Endothelial cell of umbilical vein (primary cell): Measurements from ENCODE around the gene GPRIN2. TPM values are rescaled to one million over a fixed set of nuclear protein-coding genes. Genes with fewer than 3 reads are reported as not detected.
A peak's percentile ranks its signal among the peaks of the same experiment; 100 is the strongest.

Source experiments
- BruUV-seq: library from RNA; stranded (reverse); fragments of 400-500 nt; replicated peaks from 2 replicates; lab custom pipeline; 2021; lab: Mats Ljungman, UMichigan
- CTCF ChIA-PET: fragments of 300-600, 350-600 bp; sonication (Branson Sonifier 250); formaldehyde crosslinking; loops from one replicate; lab custom pipeline; 2021; ENCODE audit warnings: antibody characterized with exemption, inconsistent platforms; lab: Charles Lee
- POLR2A ChIA-PET: fragments of 300-600, 350-600 bp; sonication (Branson Sonifier 250); formaldehyde crosslinking; loops from one replicate; lab custom pipeline; 2021; ENCODE audit warnings: antibody characterized with exemption, inconsistent platforms; lab: Charles Lee
- DNase-seq: peaks from one replicate; pipeline ENCODE4 v3.0.0-alpha.2; 2011; ENCODE audit warnings: low read depth, low spot score
- FAIRE-seq: peaks from 2 replicates; lab custom pipeline; 2011; peaks lifted over from hg19 to GRCh38; lab: Jason Lieb, UNC
- H2AFZ ChIP-seq: 2 replicates; pipeline ENCODE4 v1.6.0; 2012; ENCODE audit warnings: low read depth, low read length, control low read depth, inconsistent platforms
- H3K27ac ChIP-seq: 2 replicates; pipeline ENCODE4 v1.5.1; 2011; ENCODE audit warnings: low read depth, mild to moderate bottlenecking, control low read depth, low read length, moderate library complexity; ENCODE audit not compliant: insufficient read depth
- H3K27me3 ChIP-seq, 2 experiments: 2 replicates each; pipeline versions ENCODE4 v1.6.0 to v1.6.1; 2011; ENCODE audit warnings: low read length in 2 of 2, mixed read lengths in 1 of 2; ENCODE audit not compliant: control insufficient read depth in 2 of 2, insufficient read depth in 2 of 2
- H3K36me3 ChIP-seq, 2 experiments: 2 replicates in 1 of 2; 3 replicates in 1 of 2; pipeline ENCODE4 v1.5.1; 2011; ENCODE audit warnings: low read length in 2 of 2, mild to moderate bottlenecking in 1 of 2, moderate library complexity in 1 of 2; ENCODE audit not compliant: control insufficient read depth in 2 of 2, insufficient read depth in 2 of 2; ENCODE audit errors: extremely low read depth in 1 of 2
- H3K4me1 ChIP-seq: 3 replicates; pipeline ENCODE4 v1.5.1; 2011; ENCODE audit warnings: mild to moderate bottlenecking, low read length; ENCODE audit not compliant: control insufficient read depth, insufficient read depth; ENCODE audit errors: extremely low read depth
- H3K4me2 ChIP-seq: 2 replicates; pipeline ENCODE4 v1.6.1; 2011; ENCODE audit warnings: low read length, control low read depth, mixed read lengths; ENCODE audit not compliant: insufficient read depth
- H3K4me3 ChIP-seq, 3 experiments: fragments of 200-600 bp in 1 of 3; sonication (generic), shearing (Covaris generic) in 1 of 3; replicated peaks in 1 of 3; 2 replicates each; pipeline ENCODE4 v1.5.1; 2011 to 2016; ENCODE audit warnings: control low read depth in 3 of 3, low read length in 3 of 3, mild to moderate bottlenecking in 2 of 3, inconsistent platforms in 1 of 3, low read depth in 1 of 3, moderate library complexity in 1 of 3; ENCODE audit not compliant: insufficient read depth in 1 of 3
- H3K79me2 ChIP-seq: 2 replicates; pipeline ENCODE4 v1.6.0; 2012; ENCODE audit warnings: low read length, inconsistent platforms; ENCODE audit not compliant: control insufficient read depth, insufficient read depth
- H3K9ac ChIP-seq: replicated peaks from 2 replicates; pipeline ENCODE3; 2011; ENCODE audit warnings: low read length, control low read depth; ENCODE audit not compliant: insufficient read depth; ENCODE audit errors: extremely low read depth
- H3K9me1 ChIP-seq: replicated peaks from 3 replicates; pipeline ENCODE4 v1.6.0; 2011; ENCODE audit warnings: mild to moderate bottlenecking, low read length; ENCODE audit not compliant: control insufficient read depth, insufficient read depth; ENCODE audit errors: extremely low read depth
- H3K9me3 ChIP-seq: replicated peaks from 2 replicates; pipeline ENCODE4 v1.5.1; 2012; ENCODE audit warnings: low read length, inconsistent platforms; ENCODE audit not compliant: control insufficient read depth, insufficient read depth
- H4K20me1 ChIP-seq: replicated peaks from 2 replicates; pipeline ENCODE3; 2011; ENCODE audit warnings: mild to moderate bottlenecking, low read length; ENCODE audit not compliant: control insufficient read depth, insufficient read depth; ENCODE audit errors: extremely low read depth
- CTCF ChIP-seq, 2 donors: IDR thresholded peaks; 1 replicate in 1 of 2; 2 replicates in 1 of 2; pipeline ENCODE4 v1.5.1; 2011; ENCODE audit warnings: low read length in 2 of 2, mild to moderate bottlenecking in 2 of 2, moderate library complexity in 2 of 2, control low read depth in 1 of 2, inconsistent platforms in 1 of 2, low read depth in 1 of 2; ENCODE audit not compliant: insufficient read depth in 1 of 2; ENCODE audit errors: extremely low read depth in 1 of 2
- EZH2 ChIP-seq: IDR thresholded peaks from 2 replicates; pipeline ENCODE4 v1.6.1; 2012; ENCODE audit warnings: borderline replicate concordance, low read depth, mild to moderate bottlenecking, moderate library complexity, low read length, inconsistent platforms; ENCODE audit not compliant: severe bottlenecking
- FOS ChIP-seq: IDR thresholded peaks from 2 replicates; pipeline ENCODE4 v1.6.1; 2011; ENCODE audit warnings: mild to moderate bottlenecking, low read length, moderate library complexity, borderline replicate concordance; ENCODE audit not compliant: insufficient read depth
- GATA2 ChIP-seq: IDR thresholded peaks from 2 replicates; pipeline ENCODE4 v1.7.0; 2011; ENCODE audit warnings: low read depth, mild to moderate bottlenecking, moderate library complexity, mixed read lengths, low read length; ENCODE audit not compliant: insufficient read length, insufficient read depth
- JUN ChIP-seq: IDR thresholded peaks from 2 replicates; pipeline ENCODE4 v1.6.1; 2011; ENCODE audit warnings: borderline replicate concordance, low read depth; ENCODE audit not compliant: insufficient read length, insufficient read depth
- MAX ChIP-seq: IDR thresholded peaks from 2 replicates; pipeline ENCODE4 v1.6.1; 2011; ENCODE audit not compliant: insufficient read depth, insufficient read length
- MYC ChIP-seq: IDR thresholded peaks from one replicate; pipeline ENCODE4 v1.6.1; 2011; ENCODE audit warnings: mild to moderate bottlenecking, low read depth, low read length
- POLR2A ChIP-seq: IDR thresholded peaks from 2 replicates; pipeline ENCODE4 v1.6.1; 2012; ENCODE audit warnings: low read depth, mild to moderate bottlenecking, control low read depth, low read length
- dilution Hi-C: fragments of 300-500 bp; cut with MboI; formaldehyde crosslinking; loops from one replicate; pipeline ENCODE4 v1.15.0; 2019; ENCODE audit warnings: low sequenced_read_pairs; ENCODE audit not compliant: extremely low pct_ligation_motif_present
- intact Hi-C: fragments of 100-400 bp; cut with micrococcal nuclease; formaldehyde crosslinking; loops from one replicate; pipeline ENCODE4 v1.10.0; 2022
- polyA plus RNA-seq, 4 experiments: library from polyadenylated mRNA; depleted of rRNA in 3 of 4; stranded (reverse) in 3 of 4; unstranded in 1 of 4; fragments of >200 nt; gene quantifications; 2 replicates each; pipeline versions ENCODE4 v1.2.1 to v1.2.3, GENCODE V29; 2011 to 2012; ENCODE audit warnings: missing spikeins in 1 of 4
- total RNA-seq: library from RNA; stranded (reverse); gene quantifications from 2 replicates; pipeline ENCODE4 v1.2.3, GENCODE V29; 2021

The GPRIN2 gene
- total and polyA plus RNA-seq, 2 donors (not counting 3 experiments of a cell fraction or from before 2014, with no cell fraction given) = not detected

- H3K9ac ChIP-seq = no peak overlapping the region
- dilution Hi-C loops (no loop called here), intact Hi-C loops (loop anchor here (2.0 kb wide), 1 partner anchor 14 kb away; no protein-coding TSS in a partner anchor)
- no TSS peak for BruUV-seq
- CTCF ChIA-PET = interaction anchor here (0.6 to 3.1 kb wide), 5 partner anchors 8 to 541 kb away, joined by 3 to 14 read pairs (median 5); no protein-coding TSS in a partner anchor
- no peaks in the 10 kb centered on the region for H3K27me3 ChIP-seq
- POLR2A ChIA-PET = no interaction called here
- no peaks in the 10 kb centered on the region for H3K36me3 ChIP-seq
- H3K9me1 ChIP-seq = no peaks in the 10 kb centered on the region
- H3K4me3 ChIP-seq = no peak overlapping the region
- H3K27ac ChIP-seq = no peak overlapping the region
- no peaks in the 10 kb centered on the region for H3K4me1 ChIP-seq
- TF ChIP-seq EZH2 = no peak
- no peak for TF ChIP-seq POLR2A
- no peak for TF ChIP-seq MAX
- TF ChIP-seq GATA2 = no peak
- no peak for TF ChIP-seq JUN
- TF ChIP-seq MYC = no peak
- no peak for TF ChIP-seq FOS
- peak; percentile 5 to 30 for TF ChIP-seq CTCF (IDR thresholded peaks at IDR 0.05; ENCODE audit: extremely low read depth in 1 of 2, insufficient read depth in 1 of 2, low read depth in 1 of 2, low read length in 2 of 2)
- H2AFZ ChIP-seq = no peak overlapping the region
- H3K79me2 ChIP-seq = no peaks in the 10 kb centered on the region
- no peaks in the 10 kb centered on the region for H4K20me1 ChIP-seq
- no peak for DNase-seq
- H3K9me3 ChIP-seq = no peaks in the 10 kb centered on the region
- no peak overlapping the region for H3K4me2 ChIP-seq
- FAIRE-seq = no peak
Measured at GRCh38 chr10:46544989-46545791, 11.3 kb downstream of the GPRIN2 start.
